Cardiac fibroblast (primary cell): ENCODE measurements around the gene CEACAM6.

ENCODE experiments used
- DNase-seq, 2 donors: peaks; one replicate each; pipeline versions ENCODE4 v3.0.0 to v3.0.0-alpha.2; 2010; ENCODE audit warnings: low read depth in 2 of 2
- H3K4me3 ChIP-seq, 2 donors: replicated peaks in 1 of 2; 1 replicate in 1 of 2; 2 replicates in 1 of 2; pipeline ENCODE4 v1.5.1; 2011; ENCODE audit warnings: low read depth in 2 of 2, low read length in 2 of 2, mild to moderate bottlenecking in 2 of 2, moderate library complexity in 1 of 2
- TF ChIP-seq, protein P1 (sequence below): IDR thresholded peaks from one replicate; pipeline ENCODE4 v1.5.1; 2011; ENCODE audit warnings: low read depth, mild to moderate bottlenecking, low read length, inconsistent platforms

Gene CEACAM6

DNA sequence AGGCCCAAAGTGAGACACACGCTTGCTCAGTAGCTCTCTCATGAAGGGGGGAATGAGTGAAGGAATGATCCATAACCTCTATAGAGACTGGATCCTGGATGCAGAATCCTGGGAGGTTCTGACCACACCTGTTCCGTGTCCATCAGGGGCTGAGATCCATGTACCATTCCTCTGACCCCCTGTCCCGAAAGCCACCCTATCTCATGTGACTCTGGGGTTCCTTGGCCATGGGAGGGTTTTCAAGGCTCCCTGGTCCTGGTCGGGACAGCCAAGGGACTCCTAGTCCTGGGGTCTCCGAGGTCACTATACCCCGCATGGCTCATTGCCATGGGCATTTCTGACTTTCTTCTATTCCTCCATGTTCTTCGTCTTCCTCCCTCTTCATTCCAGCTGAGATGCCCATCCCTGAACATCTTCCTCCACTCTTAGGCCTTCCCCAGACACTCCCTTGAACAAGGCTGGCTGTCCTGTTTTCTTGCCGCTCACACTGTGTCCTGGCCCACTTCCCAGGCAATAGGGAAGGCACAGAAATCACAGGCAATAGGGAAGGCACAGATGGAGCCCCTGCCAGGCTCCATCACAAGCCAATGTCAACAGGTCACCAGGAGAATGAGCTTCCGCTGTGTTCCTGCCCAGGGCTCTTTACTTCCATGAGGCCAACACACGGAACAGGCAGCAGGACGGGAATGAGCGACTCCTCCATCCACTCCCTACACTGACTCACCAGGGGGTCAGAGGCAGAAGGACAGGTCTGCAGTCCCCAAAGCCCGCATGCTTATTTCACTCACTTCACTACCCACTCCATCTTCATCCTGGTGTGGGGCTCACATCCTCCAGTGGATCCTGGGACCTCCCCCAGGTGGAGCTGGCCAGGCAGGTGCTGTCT is 43.7 kb upstream of the CEACAM6 start:
- H3K4me3 ChIP-seq, result no peak overlapping the region
- TF ChIP-seq, protein P1, sequence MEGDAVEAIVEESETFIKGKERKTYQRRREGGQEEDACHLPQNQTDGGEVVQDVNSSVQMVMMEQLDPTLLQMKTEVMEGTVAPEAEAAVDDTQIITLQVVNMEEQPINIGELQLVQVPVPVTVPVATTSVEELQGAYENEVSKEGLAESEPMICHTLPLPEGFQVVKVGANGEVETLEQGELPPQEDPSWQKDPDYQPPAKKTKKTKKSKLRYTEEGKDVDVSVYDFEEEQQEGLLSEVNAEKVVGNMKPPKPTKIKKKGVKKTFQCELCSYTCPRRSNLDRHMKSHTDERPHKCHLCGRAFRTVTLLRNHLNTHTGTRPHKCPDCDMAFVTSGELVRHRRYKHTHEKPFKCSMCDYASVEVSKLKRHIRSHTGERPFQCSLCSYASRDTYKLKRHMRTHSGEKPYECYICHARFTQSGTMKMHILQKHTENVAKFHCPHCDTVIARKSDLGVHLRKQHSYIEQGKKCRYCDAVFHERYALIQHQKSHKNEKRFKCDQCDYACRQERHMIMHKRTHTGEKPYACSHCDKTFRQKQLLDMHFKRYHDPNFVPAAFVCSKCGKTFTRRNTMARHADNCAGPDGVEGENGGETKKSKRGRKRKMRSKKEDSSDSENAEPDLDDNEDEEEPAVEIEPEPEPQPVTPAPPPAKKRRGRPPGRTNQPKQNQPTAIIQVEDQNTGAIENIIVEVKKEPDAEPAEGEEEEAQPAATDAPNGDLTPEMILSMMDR, result no peak
- no peak for DNase-seq

DNA sequence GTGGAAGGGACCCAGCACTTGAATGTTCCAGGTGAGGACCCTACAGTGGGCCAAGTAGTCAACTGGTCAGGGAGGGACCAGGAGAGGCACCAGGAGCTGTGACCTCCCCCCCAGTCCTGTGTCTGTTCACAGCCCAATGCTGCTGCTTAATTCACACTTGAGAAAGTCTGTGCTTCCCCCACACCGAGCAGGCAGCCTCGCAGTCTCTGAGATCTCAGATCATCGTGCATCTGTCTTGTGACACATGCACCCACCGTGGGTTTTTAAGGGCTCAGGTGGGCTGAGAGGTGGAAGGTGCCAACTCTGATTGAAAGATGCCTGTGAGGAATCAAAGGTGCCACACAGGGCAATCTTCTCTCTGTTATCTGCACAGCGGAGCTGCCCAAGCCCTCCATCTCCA is 40.7 kb upstream of the CEACAM6 start:
- TF ChIP-seq, protein P1, result no peak
- H3K4me3 ChIP-seq, result no peak overlapping the region
- DNase-seq, result no peak

DNA sequence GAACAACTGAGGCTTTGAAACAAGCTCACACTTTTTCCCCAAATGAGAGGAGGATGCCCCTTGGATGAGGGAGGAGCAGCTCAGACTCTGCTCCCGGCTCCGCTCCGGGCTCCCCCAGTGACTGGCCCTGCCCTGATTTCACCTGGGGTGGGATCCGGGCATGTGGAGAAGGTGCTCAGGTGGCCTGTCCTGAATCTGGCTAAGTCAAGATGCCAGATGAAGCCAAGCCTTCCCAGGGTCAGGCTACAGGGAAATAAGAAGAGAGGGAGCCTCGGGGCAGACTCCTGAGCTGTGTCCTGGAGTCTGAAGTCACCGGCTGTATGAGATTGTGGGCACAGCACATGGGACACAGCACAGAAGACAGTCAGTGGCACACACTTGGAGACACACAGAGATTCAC is 36.6 kb upstream of the CEACAM6 start:
- TF ChIP-seq, protein P1, result no peak
- no peak overlapping the region for H3K4me3 ChIP-seq
- no peak for DNase-seq

DNA sequence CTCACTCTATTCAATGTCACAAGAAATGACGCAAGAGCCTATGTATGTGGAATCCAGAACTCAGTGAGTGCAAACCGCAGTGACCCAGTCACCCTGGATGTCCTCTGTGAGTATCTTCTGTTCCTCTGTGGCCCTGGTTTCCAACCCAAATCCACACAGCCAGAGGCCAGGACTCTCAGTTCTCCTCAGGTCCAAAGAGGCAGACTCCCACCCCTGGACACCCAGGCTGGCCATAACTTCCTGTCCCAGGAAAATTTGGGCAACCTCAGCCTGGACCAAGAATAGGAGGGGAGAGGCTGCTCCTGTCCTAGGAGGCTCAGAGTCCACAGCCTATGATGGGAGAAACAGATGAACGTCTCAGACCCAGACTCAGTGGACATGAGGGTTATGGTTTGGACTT is 35.2 kb upstream of the CEACAM6 start:
- TF ChIP-seq, protein P1, result no peak
- no peak overlapping the region for H3K4me3 ChIP-seq
- no peak for DNase-seq

DNA sequence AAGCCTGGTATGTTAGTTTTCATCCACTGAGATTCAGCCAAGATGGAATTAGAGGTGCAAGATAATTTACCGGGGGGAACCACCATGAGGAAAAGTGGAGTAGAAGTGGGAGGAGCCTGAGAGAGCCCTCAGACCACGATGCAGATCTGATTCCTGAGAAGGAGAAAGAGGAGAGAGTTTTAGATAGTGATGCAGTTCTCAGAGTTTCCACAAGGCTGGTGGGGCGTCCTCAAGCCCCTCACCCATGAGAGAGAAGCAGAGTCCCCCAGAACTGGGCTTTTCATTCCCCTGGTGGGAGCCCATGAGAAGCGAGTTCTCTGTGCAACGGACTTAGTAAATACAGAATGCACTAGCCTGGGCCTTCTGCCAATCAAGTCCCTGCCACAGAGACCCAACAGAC is 28.8 kb upstream of the CEACAM6 start:
- H3K4me3 ChIP-seq, result no peak overlapping the region
- no peak for DNase-seq
- TF ChIP-seq, protein P1, result no peak

DNA sequence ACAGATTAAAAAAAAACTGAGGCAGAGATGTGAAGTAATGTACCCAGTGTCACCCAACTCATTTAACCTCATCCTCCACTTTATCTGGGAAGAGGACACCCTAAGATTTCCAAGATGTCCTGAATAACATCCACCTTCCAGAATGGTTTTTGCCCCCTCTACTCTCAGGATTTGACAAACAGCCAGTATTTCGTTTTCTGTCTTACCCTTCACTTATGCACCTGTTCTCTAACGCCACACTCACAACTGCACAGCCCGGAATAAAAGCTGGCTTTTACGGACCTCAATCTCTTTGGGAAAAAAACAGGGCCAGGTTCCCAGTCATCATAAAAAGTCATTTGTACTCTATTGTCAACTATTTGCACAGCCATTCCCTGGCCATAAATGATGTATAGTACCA is 21.2 kb upstream of the CEACAM6 start:
- H3K4me3 ChIP-seq, result no peak overlapping the region
- DNase-seq, result no peak
- TF ChIP-seq, protein P1, result no peak

DNA sequence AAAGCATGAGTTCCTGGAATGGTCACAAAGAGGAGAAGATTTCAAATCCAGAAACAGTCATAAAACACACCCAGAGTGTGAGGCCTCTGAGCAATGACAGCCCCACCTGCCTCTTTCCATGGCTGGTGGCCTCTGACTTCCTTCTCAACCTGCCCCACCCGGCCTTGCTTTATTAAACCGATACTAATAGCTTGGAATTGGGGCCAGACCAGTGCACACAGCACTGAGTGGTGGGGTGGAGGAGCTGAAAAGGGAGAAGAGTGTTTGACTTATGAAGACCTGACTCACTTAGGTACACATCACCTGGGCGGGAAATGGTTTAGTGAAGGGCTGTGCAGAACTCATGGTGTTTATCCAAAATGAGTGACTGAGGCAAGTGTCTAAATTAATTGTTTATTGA is 20.7 kb upstream of the CEACAM6 start:
- no peak for DNase-seq
- H3K4me3 ChIP-seq, result no peak overlapping the region
- TF ChIP-seq, protein P1, result no peak
